Measurements from ENCODE around the gene PM20D2. TPM values are rescaled to one million over a fixed set of nuclear protein-coding genes. Genes with fewer than 3 reads are reported as not detected.

The PM20D2 gene
- total and polyA plus RNA-seq, 12 donors, result 3.2 to 14.3 (median 7.7) TPM

- ATAC-seq, result peak in 6 of 8 donors; percentile 1 to 36 (median 14)
- Histone ChIP-seq H3K4me3 (peak overlapping the region; percentile 53 to 91 (median 84)), H3K9me3 (no peaks in the 10 kb centered on the region), H3K27ac (peak overlapping the region in 9 of 10 donors; percentile 68 to 94 (median 89)), H3K4me1 (peaks cover 0 to 26% (median 16%) of the 10 kb centered on the region in 9 donors), H3K27me3 (no peaks in the 10 kb centered on the region), H3K36me3 (peaks cover 0 to 13% (median 0%) of the 10 kb centered on the region in 9 donors)
- DNase-seq, result no peak
- intact Hi-C loops (cut with DNase I), result loop anchor here in 1 of 10 donors (5.0 kb wide), 1 partner anchor 63 kb away; the partner anchor contains the start of gene PNRC1
- 8 to 9% methylated on average over 17 of the region's 17 CpGs for WGBS, 2 donors
- TF ChIP-seq CTCF (IDR thresholded peaks at IDR 0.05), result no peak
Measured at GRCh38 chr6:89145091-89145955, 532 bp upstream of the PM20D2 start.

GRCh38 chr6:89146718-89147700, 1.2 kb downstream of the PM20D2 start:
- ATAC-seq, result peak in 7 of 8 donors; percentile 46 to 71 (median 61)
- Histone ChIP-seq H3K36me3 (peaks cover 0 to 24% (median 0%) of the 10 kb centered on the region in 9 donors), H3K9me3 (no peaks in the 10 kb centered on the region), H3K4me3 (peak overlapping the region; percentile 53 to 91 (median 84)), H3K27me3 (no peaks in the 10 kb centered on the region), H3K27ac (peak overlapping the region; percentile 68 to 94 (median 88)), H3K4me1 (peaks cover 0 to 26% (median 16%) of the 10 kb centered on the region in 9 donors)
- WGBS, 2 donors, result 32 to 33% methylated on average over 26 of the region's 26 CpGs
- DNase-seq, result peak in 1 of 2 donors; percentile 10
- TF ChIP-seq CTCF (IDR thresholded peaks at IDR 0.05), result no peak
- intact Hi-C loops (cut with DNase I), result loop anchor here in 2 of 10 donors (2.0 to 5.0 kb wide), 2 partner anchors 62 to 65 kb away; partner anchors contain the start of gene PNRC1 (in 1 of the 2)

- Histone ChIP-seq H3K4me1 (peaks cover 0 to 26% (median 16%) of the 10 kb centered on the region in 9 donors), H3K4me3 (no peak overlapping the region), H3K36me3 (peaks cover 0 to 35% (median 0%) of the 10 kb centered on the region in 9 donors), H3K27me3 (no peaks in the 10 kb centered on the region), H3K9me3 (no peaks in the 10 kb centered on the region), H3K27ac (no peak overlapping the region)
- intact Hi-C loops (cut with DNase I), result loop anchor here in 1 of 10 donors (5.0 kb wide), 1 partner anchor 66 kb away; the partner anchor contains the start of gene PNRC1
- ATAC-seq (no peak), DNase-seq (no peak)
- WGBS, 2 donors, result 96 to 97% methylated on average over 17 of the region's 17 CpGs
- TF ChIP-seq CTCF (IDR thresholded peaks at IDR 0.05), result no peak
Measured at GRCh38 chr6:89148016-89148750, 2.3 kb downstream of the PM20D2 start.
